ENCODE results near the gene MYO5B.

Gene MYO5B

DNA sequence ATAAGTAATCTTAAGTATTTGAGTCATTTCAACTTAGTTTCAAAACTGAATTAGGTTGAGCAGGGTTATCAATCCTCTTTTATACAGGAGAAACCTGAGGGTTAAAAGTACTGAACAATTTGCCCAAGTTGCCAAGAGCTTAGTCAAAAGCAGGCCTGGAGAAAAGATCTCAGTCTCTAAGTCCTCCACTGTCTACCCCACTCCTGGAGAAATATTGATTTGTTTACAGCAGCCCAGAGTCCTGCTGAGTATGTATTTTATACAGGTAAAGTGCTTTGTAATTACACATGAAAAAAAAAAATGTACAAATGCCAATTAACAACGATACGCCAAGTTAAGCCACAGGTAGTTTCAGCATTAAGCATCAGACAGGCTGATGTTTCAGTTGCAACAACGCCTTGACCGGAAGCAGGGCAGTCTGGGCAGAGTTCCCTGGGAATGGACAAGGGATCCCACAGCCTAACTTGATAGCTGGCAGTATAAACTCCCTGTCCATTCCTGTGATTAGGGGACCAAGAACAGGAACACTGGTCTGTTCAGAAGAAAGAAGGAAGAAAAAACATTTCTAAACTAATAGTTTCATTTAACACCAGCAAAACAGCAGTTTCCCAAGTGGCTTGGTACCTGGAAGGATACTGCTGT is 132.9 kb downstream of the MYO5B start:
- DNase-seq = peak; percentile 46

GRCh38 chr18:50060822-50061221 is 134.1 kb downstream of the MYO5B start:
- no peak for DNase-seq

DNA sequence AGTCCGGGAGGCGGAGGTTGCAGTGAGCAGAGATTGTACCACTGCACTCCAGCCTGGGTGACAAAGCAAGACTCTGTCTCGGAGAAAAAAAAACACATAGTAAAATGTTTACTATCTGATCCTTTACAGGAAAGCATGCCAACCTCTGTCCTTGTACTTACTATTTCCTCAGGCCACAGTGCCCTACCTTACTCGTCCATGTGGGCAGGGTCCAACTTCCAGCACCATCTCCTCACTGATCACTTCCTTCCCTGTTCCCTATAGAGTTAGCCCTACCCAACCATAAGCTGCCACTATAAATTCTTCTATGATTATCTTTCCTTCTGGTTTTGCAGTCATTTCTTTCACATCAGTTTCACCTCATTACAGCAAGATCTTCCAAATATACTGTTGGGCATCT is 136.2 kb downstream of the MYO5B start:
- no peak for DNase-seq

- DNase-seq = no peak
Observed at GRCh38 chr18:50057009-50057408, 137.9 kb downstream of the MYO5B start.

DNA sequence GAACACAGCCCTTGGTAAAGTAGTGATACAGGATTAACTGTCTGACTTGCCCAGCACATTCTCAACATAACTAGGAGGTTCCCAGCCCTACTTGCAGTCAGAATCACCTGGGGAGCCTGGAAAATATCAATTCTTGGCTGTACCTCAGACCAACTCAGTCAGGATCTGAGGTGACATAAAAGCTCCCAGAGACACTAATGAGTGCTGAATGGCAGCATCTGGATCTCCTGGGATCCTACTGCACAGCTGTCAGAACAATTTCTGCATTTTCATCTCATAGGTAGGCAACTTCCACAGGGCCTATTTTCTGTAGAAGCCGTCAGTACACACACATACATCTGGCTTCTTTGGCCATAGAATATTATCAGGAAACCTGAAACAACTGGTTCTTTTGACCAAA is 138.8 kb downstream of the MYO5B start:
- no peak for DNase-seq

- no peak for DNase-seq
Observed at GRCh38 chr18:50055488-50055887, 139.5 kb downstream of the MYO5B start.

DNA sequence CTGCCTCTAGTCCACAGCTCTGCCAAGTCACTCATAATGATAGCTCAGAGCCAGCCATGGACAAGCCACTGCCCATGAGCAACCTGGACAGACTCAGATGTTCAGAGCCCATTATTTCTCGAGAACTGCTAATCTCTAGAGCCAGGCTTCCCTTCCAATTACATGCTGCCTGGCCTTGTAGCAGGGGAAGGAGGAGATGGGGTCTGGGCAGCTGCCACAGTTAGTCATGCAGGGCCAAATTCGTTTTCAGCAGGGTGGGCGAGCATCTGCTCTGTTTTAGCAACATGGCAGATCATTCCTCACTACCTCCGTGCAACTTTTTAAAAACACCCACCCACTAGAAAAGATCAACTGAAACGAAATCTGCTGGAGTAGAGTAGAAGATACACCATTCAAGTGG is 141.8 kb downstream of the MYO5B start:
- no peak for DNase-seq

DNA sequence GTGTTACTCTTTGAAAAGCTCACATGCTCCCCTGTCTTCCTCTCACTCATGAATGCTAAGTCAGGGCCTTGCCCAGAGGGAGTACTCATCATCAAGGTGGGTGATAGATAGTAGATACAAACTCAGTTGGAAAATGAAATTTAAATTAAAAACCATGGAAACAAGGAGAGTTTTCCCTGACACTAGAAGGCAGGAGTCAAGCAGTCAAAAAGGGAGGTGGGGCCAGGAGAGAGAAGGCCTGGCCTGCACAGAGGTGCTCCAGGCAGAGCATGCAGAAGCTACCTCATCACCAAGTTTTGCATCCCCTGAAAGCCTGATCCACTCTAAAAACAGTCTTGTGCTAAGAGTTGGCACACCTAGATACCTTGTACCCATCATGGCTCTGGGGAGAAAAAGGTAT is 143.7 kb downstream of the MYO5B start:
- no peak for DNase-seq

DNA sequence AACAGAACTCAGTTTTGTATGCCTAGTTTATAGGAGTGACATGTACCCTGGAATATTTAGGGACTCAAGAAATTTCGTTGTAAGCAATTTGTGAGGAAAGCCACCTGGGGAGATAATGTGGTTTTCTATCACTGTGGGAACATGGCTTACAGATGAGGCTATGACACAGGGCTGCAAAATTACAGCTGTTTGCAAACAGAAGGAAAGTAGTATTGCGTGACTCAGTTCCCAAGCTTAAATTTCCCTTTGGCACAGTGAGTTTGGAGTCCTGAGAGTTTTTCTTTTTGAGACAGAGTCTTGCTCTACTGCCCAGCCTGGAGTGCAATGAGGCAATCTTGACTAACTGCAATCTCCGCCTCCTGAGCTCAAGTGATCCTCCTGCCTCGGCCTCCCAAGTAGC is 149.8 kb downstream of the MYO5B start:
- no peak for DNase-seq

DNA sequence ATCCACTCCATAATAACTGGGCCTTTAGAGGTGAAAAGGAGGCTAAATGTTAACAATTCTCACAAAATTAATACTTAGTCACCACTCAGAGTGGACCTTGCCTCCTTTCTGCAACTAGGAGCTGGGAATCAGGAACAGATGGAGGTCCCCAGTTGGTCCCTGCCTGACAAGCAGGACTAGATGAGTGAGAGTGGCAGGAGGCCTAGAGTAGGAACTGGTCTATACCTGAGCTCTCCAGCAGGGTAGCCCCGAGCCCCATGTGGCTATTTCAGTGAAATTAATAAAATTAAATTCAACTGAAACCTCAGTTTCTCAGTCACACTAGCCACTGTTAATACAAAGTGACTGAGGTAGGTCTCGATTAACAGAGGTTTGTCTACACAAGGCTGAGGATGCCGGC is 150.5 kb downstream of the MYO5B start:
- DNase-seq = no peak

DNA sequence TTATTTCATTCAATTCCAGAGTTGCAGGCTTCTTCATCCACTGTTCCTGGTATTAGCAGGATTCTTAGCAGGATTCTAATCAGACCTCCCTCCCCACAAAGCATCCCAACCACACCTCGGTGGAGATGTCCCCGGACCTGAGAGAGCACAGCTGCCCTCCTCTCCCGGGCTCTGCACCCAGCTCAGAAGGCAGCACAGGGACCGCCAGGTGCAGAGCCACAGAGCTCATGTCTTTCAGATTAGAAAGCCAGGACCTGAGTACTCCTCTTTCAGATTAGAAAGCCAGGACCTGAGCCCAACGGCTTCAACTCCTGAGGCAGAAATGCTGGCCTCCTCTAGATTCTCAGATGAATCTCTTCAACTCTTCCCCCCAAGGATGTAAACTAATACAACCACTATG is 152.3 kb downstream of the MYO5B start:
- DNase-seq = no peak

GRCh38 chr18:50039746-50040145 is 155.2 kb downstream of the MYO5B start:
- DNase-seq = no peak

GRCh38 chr18:50038448-50038847 is 156.5 kb downstream of the MYO5B start:
- DNase-seq = no peak

GRCh38 chr18:50034029-50034428 is 160.9 kb downstream of the MYO5B start:
- DNase-seq = no peak

DNA sequence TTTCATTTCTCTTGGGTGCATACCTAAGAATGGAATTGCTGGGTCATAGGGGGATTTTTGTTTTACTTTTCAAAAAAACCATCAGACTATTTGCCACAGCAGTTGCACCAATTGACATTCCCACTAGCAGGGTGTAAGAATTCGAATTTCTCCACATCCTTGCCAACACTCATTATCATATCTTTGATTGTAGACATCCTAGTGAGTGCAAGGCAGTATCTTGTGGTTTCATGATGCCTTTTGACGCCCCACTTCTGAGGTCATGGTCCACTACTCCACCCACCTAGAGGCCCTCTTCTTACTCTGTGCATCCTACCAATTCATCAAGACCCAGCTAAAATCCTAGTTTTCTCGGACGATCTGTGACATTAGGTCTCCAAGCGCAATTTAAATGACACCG is 161.9 kb downstream of the MYO5B start:
- DNase-seq = no peak

- DNase-seq = no peak
Observed at GRCh38 chr18:50030146-50030545, 164.8 kb downstream of the MYO5B start.

DNA sequence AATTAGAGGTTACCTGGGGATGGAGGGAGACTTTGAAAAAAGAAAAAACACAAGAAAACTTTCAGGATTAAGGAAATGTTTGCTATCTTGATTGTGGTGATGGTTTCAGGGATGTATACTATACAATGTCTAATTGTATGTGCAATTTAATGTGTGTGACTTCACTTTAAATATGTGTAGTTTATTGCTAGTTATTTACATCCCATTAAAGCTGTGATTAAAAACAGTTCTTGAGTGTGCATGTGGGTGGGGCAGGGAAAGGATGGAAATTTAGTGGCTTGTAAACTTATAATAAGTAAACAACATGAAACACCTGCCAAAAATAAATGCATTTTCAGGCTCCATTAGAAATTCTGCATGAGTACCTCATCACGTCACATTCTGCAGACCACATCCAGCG is 167.0 kb downstream of the MYO5B start:
- no peak for DNase-seq

DNA sequence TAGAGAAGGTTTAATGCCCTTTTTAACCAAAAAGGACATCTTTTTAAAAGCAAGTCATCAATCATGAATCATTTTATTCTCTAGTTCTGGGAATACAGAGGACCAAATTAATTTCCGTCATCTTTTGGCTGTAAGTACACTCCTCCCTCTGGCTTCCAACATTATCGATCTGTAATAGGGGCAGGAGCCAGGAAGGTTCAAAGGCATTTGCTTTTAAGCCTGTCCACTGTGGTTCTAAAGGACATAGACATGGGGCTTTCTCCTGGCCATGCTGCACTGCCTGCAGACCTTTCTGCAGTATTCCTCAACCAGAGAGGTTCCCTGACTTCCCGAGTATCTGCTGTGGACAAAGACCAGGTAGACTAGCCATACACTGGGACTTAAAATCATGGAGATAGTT is 170.5 kb downstream of the MYO5B start:
- DNase-seq = no peak

DNA sequence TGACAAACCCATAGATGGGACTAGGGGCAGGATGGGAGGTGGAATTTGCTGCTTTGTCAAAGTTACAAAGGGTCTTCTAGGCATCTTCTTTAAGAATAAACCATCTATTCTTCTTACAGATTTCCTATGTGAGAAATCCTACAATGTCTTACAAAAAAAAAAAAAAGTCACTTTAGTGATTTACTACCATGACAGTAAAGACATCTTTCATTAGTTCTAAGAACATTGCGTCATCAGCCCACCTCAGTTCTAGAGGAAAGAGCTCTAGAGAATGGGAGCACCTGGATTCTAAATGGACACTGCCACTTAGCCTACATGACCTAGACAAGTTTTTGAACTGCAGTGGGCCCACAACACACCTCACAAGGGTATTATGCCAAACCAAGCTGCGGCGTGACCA is 172.0 kb downstream of the MYO5B start:
- DNase-seq = no peak

- no peak for DNase-seq
Observed at GRCh38 chr18:50014606-50015005, 180.3 kb downstream of the MYO5B start.

GRCh38 chr18:50013363-50014138 is 181.4 kb downstream of the MYO5B start:
- no peak for DNase-seq

GRCh38 chr18:50011813-50012435 is 183.0 kb downstream of the MYO5B start:
- no peak for DNase-seq

GRCh38 chr18:50009773-50010335 is 185.1 kb downstream of the MYO5B start:
- DNase-seq = peak; percentile 35

- no peak for DNase-seq
Observed at GRCh38 chr18:50008306-50008705, 186.6 kb downstream of the MYO5B start.
